ENCODE measurements around the gene NOP53.
A peak's percentile ranks its signal among the peaks of the same experiment; 100 is the strongest.
"Not testable (repeated sequence)": the region's sequence is repeated elsewhere in the genome, so short reads cannot be mapped to it uniquely, and the experiment has no call there.

The NOP53 gene
- 244 to 666 reads per million in 2 experiments for total RNA-seq

DNA sequence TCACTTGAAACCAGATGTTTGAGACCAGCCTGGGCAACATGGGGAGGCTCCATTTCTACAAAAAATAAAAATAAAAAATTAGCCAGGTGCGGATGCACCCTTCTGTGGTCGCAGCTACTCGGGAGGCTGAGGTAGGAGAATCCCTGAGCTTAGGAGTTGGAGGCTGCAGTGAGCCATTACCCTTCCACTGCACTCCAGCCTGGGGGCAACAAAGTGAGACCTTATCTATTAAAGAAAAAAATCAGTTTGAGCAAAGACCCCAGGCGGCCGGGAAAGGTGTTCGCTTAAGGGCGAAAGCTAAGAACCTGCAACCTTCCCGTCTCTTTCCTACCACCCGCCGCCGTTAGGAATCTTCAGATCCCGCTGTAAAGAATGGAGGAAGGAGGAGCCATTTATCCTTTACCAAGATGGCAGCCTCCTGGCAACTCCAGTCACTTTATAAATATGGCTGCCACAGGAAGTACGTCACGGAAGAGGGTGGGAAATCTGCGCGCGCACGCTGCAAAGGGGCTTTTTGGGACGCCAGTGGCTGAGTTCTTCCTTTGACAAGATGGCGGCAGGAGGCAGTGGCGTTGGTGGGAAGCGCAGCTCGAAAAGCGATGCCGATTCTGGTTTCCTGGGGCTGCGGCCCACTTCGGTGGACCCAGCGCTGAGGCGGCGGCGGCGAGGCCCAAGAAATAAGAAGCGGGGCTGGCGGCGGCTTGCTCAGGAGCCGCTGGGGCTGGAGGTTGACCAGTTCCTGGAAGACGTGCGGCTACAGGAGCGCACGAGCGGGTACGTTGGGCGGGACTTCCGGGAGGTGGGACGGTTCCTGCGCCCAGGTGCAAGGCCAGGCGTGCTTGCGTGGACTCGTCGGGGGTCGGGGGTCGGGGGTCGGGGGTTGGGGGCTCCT lies at the start of gene NOP53:
NOP53 (plus strand) TSS at position 537 of the 892 bp plus-strand sequence; CDS start at position 551, 14 bp downstream.
- DNase-seq (ENCODE audit: low read depth), result peak; percentile 94

DNA sequence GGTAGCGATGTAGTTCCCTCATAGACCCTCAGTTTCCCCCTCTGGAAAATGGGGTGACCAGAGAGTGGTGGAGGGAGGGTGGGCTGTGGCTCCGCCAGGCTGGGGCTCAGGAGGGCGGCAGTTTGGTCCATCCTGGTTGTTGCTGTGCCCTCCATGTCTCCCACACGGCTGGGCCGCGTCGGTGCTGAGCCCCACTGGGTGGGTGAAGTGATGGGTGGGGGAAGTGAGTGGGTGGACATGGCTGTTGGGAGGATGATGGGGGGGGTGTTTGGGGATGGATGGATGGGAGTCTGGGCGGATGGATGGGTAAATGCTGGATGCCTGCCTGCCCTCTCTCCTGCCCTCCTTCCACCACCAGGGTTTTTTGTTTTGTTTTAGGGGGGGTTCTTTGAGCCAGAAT lies 48.7 kb upstream of the NOP53 start:
- DNase-seq (ENCODE audit: low read depth), result no peak

DNA sequence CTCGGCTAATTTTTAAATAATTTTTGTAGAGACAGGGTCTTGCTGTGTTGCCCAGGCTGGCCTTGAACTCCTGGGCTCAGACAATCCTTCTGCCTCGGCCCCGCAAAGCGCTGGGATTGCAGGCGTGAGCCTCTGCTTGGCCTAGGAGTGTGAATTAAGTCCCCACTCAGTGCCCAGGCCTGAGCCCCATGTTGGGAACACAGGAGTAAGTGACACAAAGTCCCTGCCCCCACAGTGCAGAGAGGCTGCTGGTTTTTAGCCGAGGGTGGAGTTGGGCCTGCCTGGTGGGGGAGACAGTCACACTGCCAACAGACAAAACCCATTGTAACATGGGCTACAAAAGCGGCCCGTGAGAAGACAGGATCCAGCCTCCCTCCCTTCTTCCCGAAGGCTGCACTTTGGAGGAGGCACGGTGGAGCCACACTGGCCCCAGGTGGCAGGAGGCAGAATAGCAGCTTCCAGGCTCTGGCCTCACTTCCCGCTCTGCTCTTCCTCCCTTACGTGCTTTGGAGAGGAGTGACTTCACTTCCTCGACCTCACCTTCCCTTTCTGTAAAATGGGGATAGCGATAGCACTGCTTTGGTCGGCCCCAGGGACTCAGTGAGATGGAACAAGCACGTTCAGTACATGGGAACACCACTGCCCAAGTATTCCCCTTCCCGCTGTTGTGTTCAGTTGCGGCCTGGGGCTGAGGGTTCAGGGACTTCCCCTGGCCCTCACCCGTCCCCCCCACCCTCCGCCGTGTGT lies 47.3 kb upstream of the NOP53 start:
- DNase-seq (ENCODE audit: low read depth), result peak; percentile 24

DNA sequence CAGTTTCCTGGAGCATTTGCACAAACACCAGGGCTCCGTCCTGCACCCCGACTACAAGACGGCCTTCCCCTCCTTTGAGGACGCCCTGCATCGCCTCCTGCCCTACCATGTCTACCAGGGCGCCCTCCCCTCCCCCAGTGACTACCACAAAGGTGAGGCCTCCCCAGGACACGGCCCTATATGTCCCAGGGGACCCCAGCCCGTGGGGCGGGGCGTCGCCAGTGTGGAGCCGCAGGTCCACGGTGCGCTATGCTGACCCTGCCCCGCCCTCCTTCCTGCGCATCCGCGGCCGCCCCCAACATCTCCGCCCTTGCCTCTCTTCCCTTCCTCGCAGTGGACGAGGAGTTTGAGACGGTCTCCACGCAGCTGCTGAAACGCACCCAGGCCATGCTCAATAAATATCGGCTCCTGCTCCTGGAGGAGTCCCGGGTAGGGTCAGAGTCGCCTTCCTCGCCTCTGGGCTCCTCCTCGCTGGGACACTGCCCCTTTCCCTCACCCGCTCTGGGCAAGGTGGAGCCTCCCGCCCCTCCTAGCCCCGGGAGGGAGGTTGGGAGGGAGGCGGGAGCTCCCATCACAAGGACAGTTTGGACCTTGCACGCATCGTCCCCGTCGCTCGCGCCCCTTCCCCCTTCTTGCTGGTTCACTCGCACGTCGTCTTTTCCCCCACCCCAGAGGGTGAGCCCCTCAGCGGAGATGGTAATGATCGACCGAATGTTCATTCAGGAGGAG lies 46.6 kb upstream of the NOP53 start:
- no peak for DNase-seq (ENCODE audit: low read depth)

DNA sequence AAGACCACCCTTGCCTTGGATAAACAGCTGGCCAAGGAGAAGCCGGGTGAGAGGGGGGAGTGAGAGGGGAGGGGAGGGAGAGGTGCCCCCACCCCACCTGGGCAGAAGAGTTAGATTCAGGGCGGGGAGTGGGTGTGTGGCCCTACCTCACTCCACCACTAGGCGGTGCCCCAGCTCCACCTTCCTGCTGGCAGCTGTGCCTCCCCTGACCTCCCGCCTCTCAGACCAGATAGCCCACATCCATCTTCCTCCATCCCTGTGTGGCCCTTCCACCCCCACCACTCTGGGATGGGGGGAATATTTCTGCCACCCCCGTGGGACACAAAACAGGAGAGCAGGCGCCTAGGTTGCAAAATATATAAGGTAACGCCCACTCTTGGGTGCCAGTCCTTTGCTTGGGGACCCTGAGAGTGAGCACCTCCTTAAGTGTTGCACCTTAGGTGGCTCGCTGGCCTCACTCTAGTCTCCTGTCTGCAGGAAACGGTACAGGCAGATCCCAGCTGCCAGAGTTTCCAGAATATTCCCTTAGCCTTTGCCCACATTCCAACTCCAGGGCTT lies 45.9 kb upstream of the NOP53 start:
- peak; percentile 21 for DNase-seq (ENCODE audit: low read depth)

DNA sequence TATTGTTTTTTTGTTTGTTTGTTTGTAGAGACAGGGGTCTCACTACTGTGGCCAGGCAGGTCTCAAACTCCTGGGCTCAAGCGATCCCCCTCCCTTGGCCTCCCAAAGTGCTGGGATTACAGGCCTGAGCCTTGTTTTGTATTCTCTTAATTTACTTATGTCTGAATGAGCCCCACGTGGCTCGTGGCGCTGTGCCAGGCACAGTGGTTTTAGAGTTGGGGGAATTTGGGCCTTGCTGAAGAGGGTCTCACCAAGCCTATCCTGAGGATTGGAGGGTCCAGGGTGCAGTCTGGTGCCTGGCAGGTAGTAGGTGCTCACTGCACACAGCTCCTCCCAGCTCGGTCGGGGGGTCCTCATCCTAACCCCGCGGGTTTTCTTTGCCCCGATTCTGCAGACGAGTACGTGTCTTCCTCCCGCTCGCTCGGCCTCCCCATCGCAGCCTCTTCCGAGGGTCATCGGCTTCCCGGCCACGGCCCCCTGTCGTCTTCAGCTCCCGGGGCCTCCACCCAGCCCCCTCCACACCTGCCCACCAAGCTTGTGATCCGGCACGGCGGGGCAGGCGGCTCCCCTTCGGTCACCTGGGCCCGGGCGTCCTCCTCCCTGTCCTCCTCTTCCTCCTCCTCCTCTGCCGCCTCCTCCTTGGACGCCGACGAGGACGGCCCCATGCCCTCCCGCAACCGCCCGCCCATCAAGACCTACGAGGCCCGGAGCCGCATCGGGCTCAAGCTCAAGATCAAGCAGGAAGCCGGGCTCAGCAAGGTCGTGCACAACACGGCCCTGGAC lies 44.2 kb upstream of the NOP53 start:
- no peak for DNase-seq (ENCODE audit: low read depth)

DNA sequence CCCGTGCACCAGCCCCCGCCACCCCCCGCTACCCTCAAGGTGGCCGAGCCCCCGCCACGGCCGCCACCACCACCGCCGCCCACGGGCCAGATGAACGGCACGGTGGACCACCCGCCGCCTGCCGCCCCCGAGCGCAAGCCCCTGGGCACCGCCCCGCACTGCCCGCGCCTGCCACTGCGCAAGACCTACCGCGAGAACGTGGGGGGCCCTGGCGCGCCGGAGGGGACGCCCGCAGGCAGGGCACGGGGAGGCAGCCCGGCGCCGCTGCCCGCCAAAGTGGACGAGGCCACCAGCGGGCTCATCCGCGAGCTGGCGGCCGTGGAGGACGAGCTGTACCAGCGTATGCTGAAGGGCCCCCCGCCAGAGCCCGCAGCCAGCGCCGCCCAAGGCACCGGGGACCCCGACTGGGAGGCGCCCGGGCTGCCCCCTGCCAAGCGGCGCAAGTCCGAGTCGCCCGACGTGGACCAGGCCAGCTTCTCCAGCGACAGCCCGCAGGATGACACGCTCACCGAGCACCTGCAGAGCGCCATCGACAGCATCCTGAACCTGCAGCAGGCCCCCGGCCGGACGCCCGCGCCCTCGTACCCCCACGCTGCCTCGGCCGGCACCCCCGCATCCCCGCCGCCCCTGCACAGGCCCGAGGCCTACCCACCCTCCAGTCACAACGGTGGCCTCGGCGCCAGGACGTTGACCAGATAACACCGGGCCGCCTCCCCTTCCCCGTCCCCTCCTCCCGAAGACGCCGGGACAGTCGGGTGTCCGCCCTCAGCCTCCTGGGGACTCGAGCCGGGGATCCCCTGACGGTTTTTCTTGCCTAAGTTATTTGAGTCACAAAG lies 43.4 kb upstream of the NOP53 start:
- no peak for DNase-seq (ENCODE audit: low read depth)

DNA sequence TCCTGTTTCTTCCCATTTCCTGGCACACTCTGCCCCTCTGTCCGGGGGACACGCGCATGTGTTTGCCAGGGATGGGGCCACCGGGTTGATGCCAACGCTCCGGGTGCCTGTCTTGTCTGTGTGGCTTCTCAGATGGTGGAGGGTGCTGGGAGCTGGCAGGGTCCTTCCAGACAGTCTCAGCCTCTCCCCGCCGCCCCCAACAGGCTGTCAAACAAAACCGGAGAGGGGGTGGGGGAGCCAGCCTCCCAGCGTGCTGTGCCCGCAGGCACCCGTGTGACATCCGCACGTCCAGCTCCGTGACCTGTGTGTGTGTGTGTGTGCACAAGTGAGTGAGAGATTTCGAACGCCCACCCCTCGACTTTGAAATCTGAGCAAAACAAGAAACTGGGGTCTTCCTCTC lies 42.7 kb upstream of the NOP53 start:
- no peak for DNase-seq (ENCODE audit: low read depth)

DNA sequence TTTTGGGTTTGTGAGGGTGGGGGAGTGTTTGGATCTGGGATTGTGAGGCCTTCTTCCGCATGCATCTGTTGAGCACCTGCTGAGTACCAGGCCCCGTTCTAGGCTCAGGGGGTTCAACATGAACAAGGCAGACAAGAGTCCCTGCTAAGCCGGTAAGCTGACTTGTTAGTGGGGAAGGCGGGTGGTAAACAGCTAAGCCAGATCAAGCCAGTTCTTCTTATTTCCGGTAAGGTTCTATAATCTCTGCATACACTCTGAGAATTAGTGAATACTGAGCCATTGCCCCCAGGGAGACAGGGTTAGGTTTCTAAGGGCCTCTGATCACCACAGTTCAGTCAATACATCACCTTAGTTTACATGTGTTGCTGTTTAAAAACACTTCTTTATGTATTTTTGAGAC lies 42.0 kb upstream of the NOP53 start:
- DNase-seq (ENCODE audit: low read depth), result no peak

DNA sequence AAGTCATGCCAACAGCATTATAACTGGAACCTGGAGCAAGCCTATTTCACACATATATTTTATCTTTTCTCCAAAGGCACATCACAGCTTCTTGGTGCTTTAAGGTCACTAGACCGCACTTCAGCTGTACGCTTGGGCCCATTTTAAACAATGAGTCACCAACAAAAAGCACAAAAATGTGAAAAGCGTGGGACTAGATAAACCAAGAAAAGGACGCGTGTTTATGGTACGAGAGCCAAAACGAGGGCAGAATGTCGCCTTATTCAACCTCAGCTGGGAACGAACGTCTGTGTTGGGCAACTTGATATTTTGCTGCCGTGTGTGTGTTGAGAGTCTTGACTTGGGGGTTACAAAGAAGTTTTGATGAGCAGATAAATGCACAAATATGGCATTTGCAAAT lies 41.3 kb upstream of the NOP53 start:
- DNase-seq (ENCODE audit: low read depth), result no peak

DNA sequence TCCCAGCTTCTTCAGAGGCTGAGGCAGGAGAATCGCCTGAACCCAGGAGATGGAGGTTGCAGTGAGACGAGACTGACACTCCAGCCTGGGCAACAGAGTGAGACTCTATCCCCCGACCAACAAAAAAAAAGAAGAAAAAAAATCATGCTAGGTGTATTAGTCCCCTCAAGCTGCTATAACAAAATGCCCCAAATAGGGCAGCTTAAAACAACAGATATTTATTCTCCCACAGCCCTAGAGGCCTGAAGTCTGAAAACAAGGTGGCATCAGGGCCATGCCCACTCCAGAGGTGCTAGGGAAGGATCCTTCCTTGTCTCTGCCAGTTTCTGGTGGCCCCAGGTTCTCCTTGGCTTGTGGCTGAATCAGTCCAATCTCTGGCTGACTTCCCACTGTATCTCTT lies 40.7 kb upstream of the NOP53 start:
- no peak for DNase-seq (ENCODE audit: low read depth)

DNA sequence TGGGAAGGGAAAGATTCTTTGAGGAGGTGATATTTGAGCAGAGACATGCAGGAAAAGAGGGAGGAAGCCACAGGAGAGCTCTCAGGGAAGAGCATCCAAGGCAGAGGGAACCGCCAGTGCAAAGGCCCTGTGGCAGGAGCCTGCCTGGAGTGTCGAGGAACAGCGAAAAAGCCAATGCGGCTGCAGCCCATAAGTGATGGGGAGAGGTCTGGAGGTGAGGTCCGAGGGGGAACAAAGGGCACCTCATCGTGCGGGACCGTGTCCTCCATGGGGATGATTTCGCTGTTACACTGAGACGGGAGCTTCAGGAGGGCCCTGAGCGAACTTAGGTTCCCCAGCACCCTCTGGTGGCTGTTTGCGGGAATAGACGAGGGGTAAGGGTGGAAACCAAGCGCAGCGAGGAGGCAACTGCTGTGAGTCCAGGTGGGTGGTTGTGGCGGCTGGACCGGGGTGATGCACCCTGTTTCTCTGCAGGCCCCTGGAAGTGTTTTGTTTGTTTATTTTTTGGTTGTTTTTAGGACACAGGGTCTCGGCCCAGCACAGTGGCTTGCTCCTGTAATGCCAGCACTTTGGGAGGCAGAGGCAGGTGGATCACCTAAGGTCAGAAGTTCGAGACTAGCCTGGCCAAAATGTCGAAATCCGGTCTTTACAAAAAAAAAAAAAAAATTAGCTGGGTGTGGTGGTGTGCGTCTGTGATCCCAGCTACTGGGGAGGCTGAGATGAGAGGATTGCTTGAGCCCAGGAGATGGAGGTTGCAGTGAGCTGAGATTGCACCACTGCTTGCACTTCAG lies 38.0 kb upstream of the NOP53 start:
- DNase-seq (ENCODE audit: low read depth), result peak; percentile 54

DNA sequence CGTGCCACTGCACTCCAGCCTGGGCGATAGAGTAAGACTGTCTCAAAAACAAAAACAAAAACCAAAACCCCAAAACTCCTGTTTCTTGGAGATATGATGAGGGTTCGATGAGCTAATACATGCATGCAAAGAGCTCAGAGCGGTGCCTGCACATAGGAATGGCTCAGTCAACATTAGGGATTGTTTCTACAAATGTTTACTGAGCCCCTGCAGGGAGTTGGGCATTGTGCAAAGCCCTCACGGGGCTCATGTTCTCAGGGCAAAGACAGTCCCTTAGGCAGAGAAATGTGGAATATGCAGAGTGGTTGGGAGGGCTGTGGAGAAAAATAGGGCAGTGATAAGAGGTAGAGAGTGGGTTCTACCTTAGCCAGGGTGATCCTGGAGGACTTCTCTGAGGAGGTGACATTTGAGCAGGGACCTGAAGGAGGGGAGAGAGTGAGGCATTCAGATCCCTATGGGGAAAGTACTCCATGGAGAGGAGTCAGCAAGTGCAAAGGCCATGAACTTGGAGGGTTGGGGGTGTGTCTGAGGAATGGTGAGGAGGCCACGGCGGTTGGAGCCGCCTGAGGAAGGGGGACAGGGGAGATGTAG lies 33.6 kb upstream of the NOP53 start:
- DNase-seq (ENCODE audit: low read depth), result no peak

DNA sequence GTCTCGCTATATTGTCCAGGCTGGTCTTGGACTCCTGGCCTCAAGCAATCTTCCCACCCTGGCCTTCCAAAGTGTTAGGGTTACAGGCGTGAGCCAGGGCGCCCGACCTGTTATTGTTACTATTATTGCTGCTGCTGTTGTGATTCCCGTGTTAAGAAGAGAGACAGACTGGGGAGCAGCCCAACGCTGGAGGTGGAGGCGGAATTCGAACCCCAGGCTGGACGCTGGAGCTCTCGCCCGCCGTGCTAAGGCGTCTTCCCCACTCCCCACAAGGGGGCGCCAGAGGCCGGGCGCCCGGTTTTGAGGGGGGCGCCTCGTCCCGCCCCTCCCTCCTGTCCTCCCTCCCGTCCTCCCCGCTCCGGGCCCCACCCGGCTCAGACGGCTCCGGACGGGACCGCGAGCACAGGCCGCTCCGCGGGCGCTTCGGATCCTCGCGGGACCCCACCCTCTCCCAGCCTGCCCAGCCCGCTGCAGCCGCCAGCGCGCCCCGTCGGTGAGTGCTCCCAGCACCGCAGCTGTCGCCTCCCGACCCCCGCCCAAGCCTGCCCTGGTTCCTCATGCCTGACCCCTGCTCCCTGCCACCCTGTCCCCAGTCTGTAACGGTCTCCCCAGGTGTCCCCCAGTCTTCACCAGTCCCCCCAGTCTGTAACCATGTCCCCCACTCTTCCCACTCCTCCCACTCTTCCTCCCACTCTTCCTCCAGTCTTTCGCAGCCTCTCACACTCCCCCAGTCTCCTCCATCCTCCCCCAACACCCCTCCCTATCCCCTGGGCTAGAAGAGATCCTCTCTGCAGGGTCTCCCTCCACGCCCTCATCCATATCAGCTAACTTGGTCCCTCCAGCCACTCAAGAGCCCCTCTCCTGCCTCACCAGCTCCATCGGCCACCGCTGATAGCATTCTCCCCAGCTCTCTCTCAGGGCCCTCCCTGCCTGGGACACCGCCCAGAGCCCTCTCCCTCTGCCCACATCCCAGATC lies 32.0 kb upstream of the NOP53 start, which contains the start of gene EHD2:
EHD2 (plus strand) TSS at position 377 of the 976 bp plus-strand sequence. CDS start 3,191 bp downstream, outside the sequence.
- no peak for DNase-seq (ENCODE audit: low read depth)

DNA sequence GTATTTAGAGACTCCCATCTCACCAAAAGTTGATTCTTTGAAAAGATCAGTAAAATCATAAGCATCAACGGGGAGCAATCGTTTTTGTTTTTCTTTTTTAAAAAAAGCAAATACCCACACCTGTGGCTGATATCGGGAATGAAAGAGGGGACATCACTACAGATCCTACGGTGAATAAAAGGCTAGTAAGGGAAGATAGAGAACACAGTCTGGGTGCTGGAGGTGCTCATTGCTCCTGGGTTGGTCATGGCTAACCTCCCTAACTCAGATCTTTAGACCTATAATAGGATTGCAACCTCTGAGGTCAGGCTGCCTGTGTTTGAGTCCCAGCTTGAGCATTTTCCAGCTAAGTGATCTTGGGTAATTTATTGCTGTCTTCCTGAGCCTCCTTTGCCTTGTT lies 31.0 kb upstream of the NOP53 start:
- DNase-seq (ENCODE audit: low read depth), result no peak

DNA sequence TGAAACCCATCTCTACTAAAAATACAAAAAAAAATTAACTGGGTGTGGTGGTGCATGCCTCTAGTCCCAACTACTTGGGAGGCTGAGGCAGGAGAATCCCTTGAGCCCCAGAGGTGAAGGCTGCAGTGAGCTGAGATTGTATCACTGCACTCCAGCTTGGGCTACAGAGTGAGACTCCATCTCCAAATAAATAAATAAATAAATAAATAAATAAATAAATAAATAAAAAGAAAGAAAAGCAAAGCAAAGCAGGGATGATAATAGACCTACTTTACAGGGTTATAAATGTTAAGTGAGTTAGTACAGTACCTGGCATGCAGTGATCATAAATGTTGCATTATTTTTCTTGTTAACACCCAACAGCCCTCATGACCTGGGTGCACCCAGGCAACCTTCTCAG lies 30.5 kb upstream of the NOP53 start:
- not testable (repeated sequence) for DNase-seq (ENCODE audit: low read depth)

DNA sequence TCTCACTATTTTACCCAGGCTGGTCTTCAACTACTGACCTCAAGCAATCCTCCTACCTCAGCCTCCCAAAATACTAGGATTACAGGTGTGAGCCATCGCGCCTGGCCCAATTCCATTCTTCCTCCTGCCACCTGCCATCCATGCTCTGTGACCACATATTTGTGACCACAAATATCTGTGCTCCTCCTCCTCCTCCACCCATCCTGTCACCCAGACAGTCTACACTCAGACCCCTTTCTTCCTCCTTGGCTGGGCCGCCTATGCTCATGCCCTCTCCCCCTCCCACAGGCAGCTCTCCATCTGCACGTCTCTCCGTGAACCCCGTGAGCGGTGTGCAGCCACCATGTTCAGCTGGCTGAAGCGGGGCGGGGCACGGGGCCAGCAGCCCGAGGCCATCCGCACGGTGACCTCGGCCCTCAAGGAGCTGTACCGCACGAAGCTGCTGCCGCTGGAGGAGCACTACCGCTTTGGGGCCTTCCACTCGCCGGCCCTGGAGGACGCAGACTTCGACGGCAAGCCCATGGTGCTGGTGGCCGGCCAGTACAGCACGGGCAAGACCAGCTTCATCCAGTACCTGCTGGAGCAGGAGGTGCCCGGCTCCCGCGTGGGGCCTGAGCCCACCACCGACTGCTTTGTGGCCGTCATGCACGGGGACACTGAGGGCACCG lies 28.9 kb upstream of the NOP53 start:
- DNase-seq (ENCODE audit: low read depth), result no peak

Data from T follicular helper cell (primary cell).